Neural progenitor cell (in vitro differentiated cells): Measurements from ENCODE around the gene ADAMTS15.

Experiments
- EZH2 ChIP-seq: fragments of 200-600 bp; sonication (generic); IDR thresholded peaks from 2 replicates; pipeline ENCODE4 v1.6.1; 2017; ENCODE audit warnings: antibody characterized with exemption, mild to moderate bottlenecking, moderate library complexity
- TF ChIP-seq, protein P1 (sequence below): fragments of 200-600 bp; sonication (generic); IDR thresholded peaks from 2 replicates; pipeline ENCODE4 v1.5.1; 2017; ENCODE audit warnings: antibody characterized with exemption, mild to moderate bottlenecking

- TF ChIP-seq, protein P1, sequence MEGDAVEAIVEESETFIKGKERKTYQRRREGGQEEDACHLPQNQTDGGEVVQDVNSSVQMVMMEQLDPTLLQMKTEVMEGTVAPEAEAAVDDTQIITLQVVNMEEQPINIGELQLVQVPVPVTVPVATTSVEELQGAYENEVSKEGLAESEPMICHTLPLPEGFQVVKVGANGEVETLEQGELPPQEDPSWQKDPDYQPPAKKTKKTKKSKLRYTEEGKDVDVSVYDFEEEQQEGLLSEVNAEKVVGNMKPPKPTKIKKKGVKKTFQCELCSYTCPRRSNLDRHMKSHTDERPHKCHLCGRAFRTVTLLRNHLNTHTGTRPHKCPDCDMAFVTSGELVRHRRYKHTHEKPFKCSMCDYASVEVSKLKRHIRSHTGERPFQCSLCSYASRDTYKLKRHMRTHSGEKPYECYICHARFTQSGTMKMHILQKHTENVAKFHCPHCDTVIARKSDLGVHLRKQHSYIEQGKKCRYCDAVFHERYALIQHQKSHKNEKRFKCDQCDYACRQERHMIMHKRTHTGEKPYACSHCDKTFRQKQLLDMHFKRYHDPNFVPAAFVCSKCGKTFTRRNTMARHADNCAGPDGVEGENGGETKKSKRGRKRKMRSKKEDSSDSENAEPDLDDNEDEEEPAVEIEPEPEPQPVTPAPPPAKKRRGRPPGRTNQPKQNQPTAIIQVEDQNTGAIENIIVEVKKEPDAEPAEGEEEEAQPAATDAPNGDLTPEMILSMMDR = no peak
- no peak for TF ChIP-seq EZH2
Measured at GRCh38 chr11:130452940-130453339, 4.5 kb downstream of the ADAMTS15 start.
